H9 (cell line): ENCODE data around the gene CENPH. TPM values are rescaled to one million over a fixed set of nuclear protein-coding genes. Genes with fewer than 3 reads are reported as not detected.

Experiments used
- DNase-seq: peaks from one replicate; pipeline ENCODE4 v3.0.0-alpha.2; 2017
- H2AFZ ChIP-seq: one replicate; pipeline ENCODE4 v1.6.1; 2013; ENCODE audit warnings: mild to moderate bottlenecking, low read length, control low read depth, moderate library complexity
- H2AK5ac ChIP-seq: 2 replicates; pipeline ENCODE4 v1.6.1; 2013; ENCODE audit warnings: low read length, control low read depth, mixed read lengths; ENCODE audit not compliant: insufficient read length
- H2BK120ac ChIP-seq: one replicate; pipeline ENCODE4 v1.6.1; 2013; ENCODE audit warnings: low read depth, mild to moderate bottlenecking, low read length, control low read depth, inconsistent platforms; ENCODE audit not compliant: poor library complexity, severe bottlenecking
- H2BK12ac ChIP-seq: 2 replicates; pipeline ENCODE4 v1.6.1; 2013; ENCODE audit warnings: low read length, control low read depth, mixed read lengths, low read depth; ENCODE audit not compliant: insufficient read length
- H2BK15ac ChIP-seq: 2 replicates; pipeline ENCODE4 v1.6.1; 2013; ENCODE audit warnings: low read depth, low read length, control low read depth
- H2BK20ac ChIP-seq: one replicate; pipeline ENCODE4 v1.6.1; 2013; ENCODE audit warnings: low read depth, mild to moderate bottlenecking, low read length, control low read depth, inconsistent platforms; ENCODE audit not compliant: poor library complexity, severe bottlenecking
- H2BK5ac ChIP-seq: 2 replicates; pipeline ENCODE4 v1.6.1; 2013; ENCODE audit warnings: low read length, control low read depth, mixed read lengths; ENCODE audit not compliant: insufficient read length
- H3K14ac ChIP-seq: 2 replicates; pipeline ENCODE4 v1.6.1; 2013; ENCODE audit warnings: low read length, control low read depth; ENCODE audit not compliant: insufficient read depth
- H3K18ac ChIP-seq: 2 replicates; pipeline ENCODE4 v1.6.1; 2013; ENCODE audit warnings: low read depth, mild to moderate bottlenecking, mixed read lengths, low read length, control low read depth; ENCODE audit not compliant: insufficient read length
- H3K23ac ChIP-seq: 2 replicates; pipeline ENCODE4 v1.6.1; 2013; ENCODE audit warnings: low read length, control low read depth, mixed read lengths, low read depth; ENCODE audit not compliant: insufficient read length
- H3K23me2 ChIP-seq: 2 replicates; pipeline ENCODE4 v1.6.1; 2013; ENCODE audit warnings: low read depth, mild to moderate bottlenecking, mixed read lengths, low read length, control low read depth; ENCODE audit not compliant: insufficient read length, poor library complexity, severe bottlenecking
- H3K27ac ChIP-seq: 2 replicates; pipeline ENCODE4 v1.5.1; 2013; ENCODE audit warnings: low read length, control low read depth, mixed read lengths, low read depth; ENCODE audit not compliant: insufficient read length
- H3K27me3 ChIP-seq: 2 replicates; pipeline ENCODE4 v1.6.1; 2013; ENCODE audit warnings: low read length, control low read depth, inconsistent platforms; ENCODE audit not compliant: insufficient read depth
- H3K4ac ChIP-seq: 2 replicates; pipeline ENCODE4 v1.6.1; 2013; ENCODE audit warnings: low read depth, mild to moderate bottlenecking, control low read depth, inconsistent platforms, low read length, moderate library complexity
- H3K4me1 ChIP-seq: 2 replicates; pipeline ENCODE4 v1.6.1; 2013; ENCODE audit warnings: low read length, control low read depth, inconsistent platforms; ENCODE audit not compliant: insufficient read depth
- H3K4me2 ChIP-seq: 2 replicates; pipeline ENCODE4 v1.6.1; 2013; ENCODE audit warnings: low read length, control low read depth, mixed read lengths; ENCODE audit not compliant: insufficient read length, insufficient read depth
- H3K56ac ChIP-seq: 2 replicates; pipeline ENCODE4 v1.6.1; 2013; ENCODE audit warnings: low read depth, mild to moderate bottlenecking, mixed read lengths, low read length, control low read depth; ENCODE audit not compliant: insufficient read length
- H3K79me1 ChIP-seq: 2 replicates; pipeline ENCODE4 v1.6.1; 2013; ENCODE audit warnings: low read depth, mild to moderate bottlenecking, moderate library complexity, low read length, control low read depth, inconsistent platforms; ENCODE audit not compliant: insufficient read depth, poor library complexity, severe bottlenecking
- H3K79me2 ChIP-seq: 2 replicates; pipeline ENCODE4 v1.6.1; 2013; ENCODE audit warnings: low read length, control low read depth, inconsistent platforms; ENCODE audit not compliant: insufficient read depth
- H3K9ac ChIP-seq: 2 replicates; pipeline ENCODE4 v1.6.1; 2013; ENCODE audit warnings: low read length, control low read depth, mixed read lengths; ENCODE audit not compliant: insufficient read length; ENCODE audit errors: extremely low read depth
- H3K9me3 ChIP-seq: one replicate; pipeline ENCODE4 v1.6.1; 2013; ENCODE audit warnings: low read depth, low read length, inconsistent platforms; ENCODE audit not compliant: control insufficient read depth
- H3T11ph ChIP-seq: one replicate; pipeline ENCODE4 v1.6.1; 2013; ENCODE audit warnings: mild to moderate bottlenecking, low read length, control low read depth, inconsistent platforms
- H4K20me1 ChIP-seq: one replicate; pipeline ENCODE4 v1.6.1; 2013; ENCODE audit not compliant: control insufficient read depth, insufficient read length, insufficient read depth
- H4K5ac ChIP-seq: 2 replicates; pipeline ENCODE4 v1.6.1; 2013; ENCODE audit warnings: low read depth, mild to moderate bottlenecking, mixed read lengths, low read length, control low read depth; ENCODE audit not compliant: insufficient read length
- H4K8ac ChIP-seq: replicated peaks from 2 replicates; pipeline ENCODE4 v1.6.1; 2013; ENCODE audit warnings: low read length, control low read depth, mixed read lengths, low read depth; ENCODE audit not compliant: insufficient read length
- H4K91ac ChIP-seq: 2 replicates; pipeline ENCODE4 v1.6.1; 2013; ENCODE audit warnings: low read depth, mild to moderate bottlenecking, moderate library complexity, mixed read lengths, low read length, control low read depth; ENCODE audit not compliant: insufficient read length
- H3K27ac Mint-ChIP-seq, 3 experiments: 2 replicates in 2 of 3; 3 replicates in 1 of 3; pipeline ENCODE4 v1.8.0; 2020 to 2021; ENCODE audit warnings: mixed read lengths in 3 of 3, mild to moderate bottlenecking in 1 of 3, moderate library complexity in 1 of 3
- H3K27me3 Mint-ChIP-seq: 2 replicates; pipeline ENCODE4 v1.8.0; 2021; ENCODE audit warnings: low read depth, mild to moderate bottlenecking, moderate library complexity, mixed read lengths
- H3K36me3 Mint-ChIP-seq, 3 experiments: 2 replicates in 2 of 3; 3 replicates in 1 of 3; pipeline ENCODE4 v1.8.0; 2020 to 2021; ENCODE audit warnings: low read depth in 3 of 3, mixed read lengths in 3 of 3; ENCODE audit not compliant: insufficient read depth in 1 of 3
- H3K4me1 Mint-ChIP-seq, 2 experiments: 2 replicates each; pipeline ENCODE4 v1.8.0; 2020; ENCODE audit warnings: mixed read lengths in 2 of 2
- H3K4me3 Mint-ChIP-seq, 2 experiments: 2 replicates in 1 of 2; 3 replicates in 1 of 2; pipeline ENCODE4 v1.8.0; 2020 to 2021; ENCODE audit warnings: mild to moderate bottlenecking in 2 of 2, mixed read lengths in 2 of 2, moderate library complexity in 1 of 2
- H3K9me3 Mint-ChIP-seq, 2 experiments: 2 replicates in 1 of 2; 3 replicates in 1 of 2; pipeline ENCODE4 v1.8.0; 2020; ENCODE audit warnings: mild to moderate bottlenecking in 2 of 2, mixed read lengths in 2 of 2, moderate library complexity in 1 of 2
- WGBS: extraction: QIAGEN DNeasy Blood & Tissue Kit; methylation state at CpG from one replicate; pipeline ENCODE4 v1.1.7; 2013; ENCODE audit warnings: missing lambda C conversion rate, low lambda C conversion rate, mixed read lengths; ENCODE audit not compliant: insufficient read length; ENCODE audit errors: extremely low coverage; 5-methylcytosine and 5-hydroxymethylcytosine counted together
- total RNA-seq: library from RNA; stranded (reverse); gene quantifications from 2 replicates; pipeline ENCODE4 v1.2.1, GENCODE V29; 2021
- TF ChIP-seq, protein P1 (sequence below): fragments of 200-600 bp; sonication (generic); conservative IDR thresholded peaks from 3 replicates; pipeline ENCODE4 v1.8.0; 2021; ENCODE audit warnings: antibody characterized with exemption, mild to moderate bottlenecking

CENPH gene
- total RNA-seq, 1 experiment from 2014 or later, result 82.8 TPM

DNA sequence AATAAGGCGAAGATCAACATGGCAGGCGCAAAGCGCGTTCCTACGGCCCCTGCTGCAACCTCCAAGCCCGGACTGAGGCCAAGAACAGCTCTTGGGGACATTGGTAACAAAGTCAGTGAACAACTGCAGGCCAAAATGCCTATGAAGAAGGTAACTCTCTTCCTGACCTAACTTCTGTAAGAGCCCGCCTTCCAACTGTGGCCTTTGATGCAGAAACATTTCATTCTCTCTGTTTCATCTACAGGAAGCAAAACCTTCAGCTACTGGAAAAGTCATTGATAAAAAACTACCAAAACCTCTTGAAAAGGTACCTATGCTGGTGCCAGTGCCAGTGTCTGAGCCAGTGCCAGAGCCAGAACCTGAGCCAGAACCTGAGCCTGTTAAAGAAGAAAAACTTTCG, 21.5 kb upstream of the CENPH start:
- H3K27me3 ChIP-seq, result no peaks in the 10 kb centered on the region
- H3K27me3 Mint-ChIP-seq, result no peaks in the 10 kb centered on the region
- no peaks in the 10 kb centered on the region for H3K4me1 ChIP-seq
- no peak overlapping the region for H3K56ac ChIP-seq
- H3K27ac ChIP-seq, result no peak overlapping the region
- H2BK12ac ChIP-seq, result no peak overlapping the region
- TF ChIP-seq, protein P1, sequence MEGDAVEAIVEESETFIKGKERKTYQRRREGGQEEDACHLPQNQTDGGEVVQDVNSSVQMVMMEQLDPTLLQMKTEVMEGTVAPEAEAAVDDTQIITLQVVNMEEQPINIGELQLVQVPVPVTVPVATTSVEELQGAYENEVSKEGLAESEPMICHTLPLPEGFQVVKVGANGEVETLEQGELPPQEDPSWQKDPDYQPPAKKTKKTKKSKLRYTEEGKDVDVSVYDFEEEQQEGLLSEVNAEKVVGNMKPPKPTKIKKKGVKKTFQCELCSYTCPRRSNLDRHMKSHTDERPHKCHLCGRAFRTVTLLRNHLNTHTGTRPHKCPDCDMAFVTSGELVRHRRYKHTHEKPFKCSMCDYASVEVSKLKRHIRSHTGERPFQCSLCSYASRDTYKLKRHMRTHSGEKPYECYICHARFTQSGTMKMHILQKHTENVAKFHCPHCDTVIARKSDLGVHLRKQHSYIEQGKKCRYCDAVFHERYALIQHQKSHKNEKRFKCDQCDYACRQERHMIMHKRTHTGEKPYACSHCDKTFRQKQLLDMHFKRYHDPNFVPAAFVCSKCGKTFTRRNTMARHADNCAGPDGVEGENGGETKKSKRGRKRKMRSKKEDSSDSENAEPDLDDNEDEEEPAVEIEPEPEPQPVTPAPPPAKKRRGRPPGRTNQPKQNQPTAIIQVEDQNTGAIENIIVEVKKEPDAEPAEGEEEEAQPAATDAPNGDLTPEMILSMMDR, result no peak
- no peak overlapping the region for H3K14ac ChIP-seq
- H4K20me1 ChIP-seq, result no peaks in the 10 kb centered on the region
- no CpG with 5 or more reads among the region's 8 CpGs for WGBS
- peaks cover 4% of the 10 kb centered on the region for H3K23me2 ChIP-seq
- no peak overlapping the region for H3T11ph ChIP-seq
- H4K5ac ChIP-seq, result peak overlapping the region; percentile 33
- H4K91ac ChIP-seq, result no peak overlapping the region
- no peaks in the 10 kb centered on the region for H3K9me3 ChIP-seq
- peak overlapping the region; percentile 97 to 100 (median 99); a peak in 6 of 7 replicates for H3K27ac Mint-ChIP-seq
- no peak overlapping the region for H2BK120ac ChIP-seq
- H2AK5ac ChIP-seq, result no peak overlapping the region
- H3K18ac ChIP-seq, result peak overlapping the region; percentile 95
- H2BK20ac ChIP-seq, result no peak overlapping the region
- no peak overlapping the region for H4K8ac ChIP-seq
- H2AFZ ChIP-seq, result no peak overlapping the region
- H3K79me1 ChIP-seq, result peaks cover 12% of the 10 kb centered on the region
- H3K9ac ChIP-seq, result peak overlapping the region; percentile 95
- peak overlapping the region; percentile 96 to 98 for H3K4me3 Mint-ChIP-seq
- peak overlapping the region; percentile 9 for H3K23ac ChIP-seq
- H3K9me3 Mint-ChIP-seq, result no peaks in the 10 kb centered on the region; a peak in 1 of 5 replicates
- peaks cover 27 to 33% of the 10 kb centered on the region in 2 experiments for H3K4me1 Mint-ChIP-seq
- no peak overlapping the region for H2BK5ac ChIP-seq
- H3K4me2 ChIP-seq, result peak overlapping the region; percentile 100
- H3K36me3 Mint-ChIP-seq, result peaks cover 49 to 56% (median 52%) of the 10 kb centered on the region in 3 experiments
- H2BK15ac ChIP-seq, result no peak overlapping the region
- no peak overlapping the region for H3K4ac ChIP-seq
- DNase-seq, result no peak
- H3K79me2 ChIP-seq, result peaks cover 9% of the 10 kb centered on the region; the same call in 1 of the 2 replicates
